HCT116 (cell line): ENCODE results near the gene PLCB4. TPM values are rescaled to one million over a fixed set of nuclear protein-coding genes. Genes with fewer than 3 reads are reported as not detected.

Experiments
- ATAC-seq: fragments of 200-7000 bp; cut with Tn5 transposase; 2 replicates; pipeline ENCODE4 v1.9.1; 2020; ENCODE audit warnings: mild to moderate bottlenecking, moderate library complexity
- BruUV-seq: library from RNA; stranded (reverse); fragments of 400-500 nt; replicated peaks from 2 replicates; lab custom pipeline; 2021; lab: Mats Ljungman, UMichigan
- CTCF ChIA-PET: fragments of 300-600 bp; sonication (Branson Sonifier 250); formaldehyde crosslinking; loops from one replicate; lab custom pipeline; 2021; ENCODE audit warnings: antibody characterized with exemption; lab: Charles Lee
- POLR2A ChIA-PET: fragments of 300-600, 350-600 bp; sonication (Branson Sonifier 250); formaldehyde crosslinking; loops from one replicate; lab custom pipeline; 2021; ENCODE audit warnings: antibody characterized with exemption; lab: Charles Lee
- RAD21 ChIA-PET, 2 experiments: fragments of 300-600 bp; sonication (Branson Sonifier 250); formaldehyde crosslinking; loops; one replicate each; lab custom pipeline; 2023; ENCODE audit warnings: low total read pairs in 2 of 2; ENCODE audit not compliant: uncharacterized antibody in 2 of 2, unreplicated experiment in 2 of 2, low non-redundant PET in 1 of 2; lab: Charles Lee
- DNase-seq: peaks from one replicate; pipeline ENCODE4 v3.0.0-alpha.2; 2010; ENCODE audit warnings: low read depth, low spot score
- H2AFZ ChIP-seq: fragments of 200-600 bp; shearing (Covaris generic), sonication (generic); 2 replicates; pipeline ENCODE4 v1.6.1; 2017; ENCODE audit warnings: low read depth, mixed run types, mixed read lengths, antibody characterized with exemption, low read length; ENCODE audit not compliant: poor library complexity, severe bottlenecking
- H3K27ac ChIP-seq: 2 replicates; pipeline ENCODE4 v1.5.1; 2012; ENCODE audit warnings: low read depth, low read length
- H3K27me3 ChIP-seq: fragments of 200-600 bp; sonication (generic); 2 replicates; pipeline ENCODE4 v1.6.1; 2016; ENCODE audit warnings: mixed run types, low read length, mixed read lengths; ENCODE audit not compliant: insufficient read depth
- H3K36me3 ChIP-seq, 2 experiments: fragments of 200-500 bp in 1 of 2; fragments of 200-600 bp in 1 of 2; sonication (Bioruptor generic) in 1 of 2; sonication (generic) in 1 of 2; 2 replicates each; pipeline versions ENCODE4 v1.5.1 to v1.6.1; 2014 to 2016; ENCODE audit warnings: low read length in 2 of 2, inconsistent platforms in 1 of 2, mixed read lengths in 1 of 2, mixed run types in 1 of 2; ENCODE audit not compliant: insufficient read depth in 2 of 2, control insufficient read depth in 1 of 2
- H3K4me1 ChIP-seq, 2 experiments: fragments of 200-600 bp in 1 of 2; sonication (generic) in 1 of 2; 2 replicates each; pipeline versions ENCODE4 v1.5.1 to v1.6.1; 2012 to 2017; ENCODE audit warnings: low read length in 2 of 2, inconsistent platforms in 1 of 2, mild to moderate bottlenecking in 1 of 2, mixed read lengths in 1 of 2, mixed run types in 1 of 2, moderate library complexity in 1 of 2; ENCODE audit not compliant: insufficient read depth in 2 of 2, control insufficient read depth in 1 of 2
- H3K4me2 ChIP-seq: fragments of 200-600 bp; sonication (generic); 2 replicates; pipeline ENCODE4 v1.6.1; 2017; ENCODE audit warnings: mixed run types, low read length, mixed read lengths
- H3K4me3 ChIP-seq, 2 experiments: fragments of 200-600 bp in 1 of 2; sonication (generic) in 1 of 2; replicated peaks in 1 of 2; 2 replicates each; pipeline ENCODE4 v1.5.1; 2011 to 2016; ENCODE audit warnings: low read length in 2 of 2, control low read depth in 1 of 2, low read depth in 1 of 2, mild to moderate bottlenecking in 1 of 2, mixed read lengths in 1 of 2, mixed run types in 1 of 2
- H3K79me2 ChIP-seq: fragments of 200-600 bp; sonication (generic); 2 replicates; pipeline ENCODE4 v1.6.1; 2017; ENCODE audit warnings: mild to moderate bottlenecking, mixed run types, low read length, moderate library complexity, mixed read lengths; ENCODE audit not compliant: insufficient read depth
- H3K9ac ChIP-seq: fragments of 200-600 bp; sonication (generic); 2 replicates; pipeline ENCODE4 v1.6.1; 2016; ENCODE audit warnings: low read length, mixed read lengths
- H3K9me2 ChIP-seq: fragments of 200-600 bp; sonication (generic), shearing (Covaris generic); 2 replicates; pipeline ENCODE4 v1.6.1; 2017; ENCODE audit warnings: mixed run types, mild to moderate bottlenecking, moderate library complexity; ENCODE audit not compliant: insufficient read depth
- H3K9me3 ChIP-seq, 2 experiments: fragments of 200-500 bp in 1 of 2; fragments of 200-600 bp in 1 of 2; sonication (Bioruptor generic) in 1 of 2; sonication (generic) in 1 of 2; 2 replicates each; pipeline ENCODE4 v1.6.1; 2014 to 2017; ENCODE audit warnings: low read length in 2 of 2, mixed read lengths in 2 of 2, inconsistent platforms in 1 of 2, low read depth in 1 of 2, mild to moderate bottlenecking in 1 of 2, mixed run types in 1 of 2, moderate library complexity in 1 of 2; ENCODE audit not compliant: control insufficient read depth in 1 of 2, insufficient read depth in 1 of 2
- H4K20me1 ChIP-seq: fragments of 200-600 bp; sonication (generic), shearing (Covaris generic); 2 replicates; pipeline ENCODE4 v1.6.1; 2017; ENCODE audit warnings: mixed run types, mild to moderate bottlenecking, moderate library complexity; ENCODE audit not compliant: insufficient read depth
- EGR1 ChIP-seq: IDR thresholded peaks from 2 replicates; pipeline ENCODE4 v1.6.1; 2012; ENCODE audit warnings: low read depth
- ELF1 ChIP-seq: IDR thresholded peaks from 2 replicates; pipeline ENCODE4 v1.6.1; 2012; ENCODE audit warnings: low read depth, borderline replicate concordance
- EZH2 ChIP-seq: fragments of 200-600 bp; sonication (generic); IDR thresholded peaks from 2 replicates; pipeline ENCODE4 v1.6.1; 2017; ENCODE audit warnings: antibody characterized with exemption, mixed run types
- EZH2phosphoT487 ChIP-seq: fragments of 200-600 bp; IDR thresholded peaks from 2 replicates; pipeline ENCODE4 v1.6.1; 2018; ENCODE audit warnings: antibody characterized with exemption, borderline replicate concordance
- FOSL1 ChIP-seq: IDR thresholded peaks from 2 replicates; pipeline ENCODE4 v1.6.1; 2012; ENCODE audit warnings: low read depth
- JUND ChIP-seq: IDR thresholded peaks from 2 replicates; pipeline ENCODE4 v1.6.1; 2012
- POLR2AphosphoS5 ChIP-seq: IDR thresholded peaks from 2 replicates; pipeline ENCODE4 v1.6.1; 2011; ENCODE audit warnings: mild to moderate bottlenecking, low read depth, low read length, moderate library complexity
- RAD21 ChIP-seq: IDR thresholded peaks from 2 replicates; pipeline ENCODE4 v1.6.1; 2012; ENCODE audit warnings: low read depth, mild to moderate bottlenecking
- ZBTB33 ChIP-seq: IDR thresholded peaks from 2 replicates; pipeline ENCODE4 v1.6.1; 2011; ENCODE audit warnings: mild to moderate bottlenecking, low read length, moderate library complexity; ENCODE audit not compliant: insufficient replicate concordance; ENCODE audit errors: extremely low read depth
- ZNF274 ChIP-seq: fragments of 200-500 bp; sonication (Bioruptor generic); IDR thresholded peaks from 2 replicates; pipeline ENCODE4 v1.6.1; 2014; ENCODE audit warnings: mild to moderate bottlenecking, low read depth, low read length, inconsistent platforms
- intact Hi-C: fragments of 100-400 bp; cut with micrococcal nuclease; formaldehyde crosslinking; loops from 2 replicates; pipeline ENCODE4 v1.10.0; 2022
- total RNA-seq: library from RNA; stranded (reverse); gene quantifications from one replicate; pipeline ENCODE4 v1.2.1, GENCODE V29; 2021; ENCODE audit not compliant: unreplicated experiment

PLCB4 gene
- total RNA-seq, 1 experiment from 2014 or later, result 2.5 TPM

GRCh38 chr20:9156529-9157280, 87.8 kb downstream of the PLCB4 start:
- H4K20me1 ChIP-seq, result no peaks in the 10 kb centered on the region
- no peak overlapping the region for H3K9ac ChIP-seq
- no peaks in the 10 kb centered on the region for H3K9me2 ChIP-seq
- DNase-seq (no peak), ATAC-seq (no peak)
- no peak overlapping the region for H2AFZ ChIP-seq
- H3K27ac ChIP-seq, result no peak overlapping the region
- no peak overlapping the region for H3K4me3 ChIP-seq
- H3K4me2 ChIP-seq, result no peak overlapping the region
- POLR2A ChIA-PET, result no interaction called here
- CTCF ChIA-PET, result no interaction called here
- RAD21 ChIA-PET, result no interaction called here
- intact Hi-C loops, result no loop called here
- no peaks in the 10 kb centered on the region for H3K27me3 ChIP-seq
- H3K9me3 ChIP-seq, result no peaks in the 10 kb centered on the region
- no TSS peak for BruUV-seq
- TF ChIP-seq POLR2AphosphoS5 (no peak), ELF1 (no peak), JUND (no peak), EZH2phosphoT487 (no peak), ZNF274 (no peak), EGR1 (no peak), EZH2 (no peak), RAD21 (no peak), FOSL1 (no peak), ZBTB33 (no peak)
- H3K4me1 ChIP-seq, result no peaks in the 10 kb centered on the region
- no peaks in the 10 kb centered on the region for H3K36me3 ChIP-seq
- no peaks in the 10 kb centered on the region for H3K79me2 ChIP-seq
